GM12873 (cell line): Measurements from ENCODE around the gene SH3BGRL2.

Source experiments
- TF ChIP-seq, protein P1 (sequence below): IDR thresholded peaks from 2 replicates; pipeline ENCODE4 v1.5.1; 2012; ENCODE audit warnings: low read depth, mild to moderate bottlenecking, moderate library complexity, low read length, control low read depth; ENCODE audit not compliant: insufficient read depth; ENCODE audit errors: missing control alignments

SH3BGRL2 gene

GRCh38 chr6:79650950-79651349 is 19.8 kb downstream of the SH3BGRL2 start:
- TF ChIP-seq, protein P1, sequence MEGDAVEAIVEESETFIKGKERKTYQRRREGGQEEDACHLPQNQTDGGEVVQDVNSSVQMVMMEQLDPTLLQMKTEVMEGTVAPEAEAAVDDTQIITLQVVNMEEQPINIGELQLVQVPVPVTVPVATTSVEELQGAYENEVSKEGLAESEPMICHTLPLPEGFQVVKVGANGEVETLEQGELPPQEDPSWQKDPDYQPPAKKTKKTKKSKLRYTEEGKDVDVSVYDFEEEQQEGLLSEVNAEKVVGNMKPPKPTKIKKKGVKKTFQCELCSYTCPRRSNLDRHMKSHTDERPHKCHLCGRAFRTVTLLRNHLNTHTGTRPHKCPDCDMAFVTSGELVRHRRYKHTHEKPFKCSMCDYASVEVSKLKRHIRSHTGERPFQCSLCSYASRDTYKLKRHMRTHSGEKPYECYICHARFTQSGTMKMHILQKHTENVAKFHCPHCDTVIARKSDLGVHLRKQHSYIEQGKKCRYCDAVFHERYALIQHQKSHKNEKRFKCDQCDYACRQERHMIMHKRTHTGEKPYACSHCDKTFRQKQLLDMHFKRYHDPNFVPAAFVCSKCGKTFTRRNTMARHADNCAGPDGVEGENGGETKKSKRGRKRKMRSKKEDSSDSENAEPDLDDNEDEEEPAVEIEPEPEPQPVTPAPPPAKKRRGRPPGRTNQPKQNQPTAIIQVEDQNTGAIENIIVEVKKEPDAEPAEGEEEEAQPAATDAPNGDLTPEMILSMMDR: no peak

- TF ChIP-seq, protein P1: no peak
These were observed 25.0 kb downstream of the SH3BGRL2 start for GRCh38 chr6:79656134-79656533.

- TF ChIP-seq, protein P1: no peak
These were observed 26.1 kb downstream of the SH3BGRL2 start for GRCh38 chr6:79657238-79657637.

GRCh38 chr6:79665725-79666551 is 34.8 kb downstream of the SH3BGRL2 start:
- TF ChIP-seq, protein P1: no peak

- TF ChIP-seq, protein P1: no peak
These were observed 35.5 kb downstream of the SH3BGRL2 start for GRCh38 chr6:79666634-79667033.

GRCh38 chr6:79668381-79668780 is 37.3 kb downstream of the SH3BGRL2 start:
- TF ChIP-seq, protein P1: no peak

DNA sequence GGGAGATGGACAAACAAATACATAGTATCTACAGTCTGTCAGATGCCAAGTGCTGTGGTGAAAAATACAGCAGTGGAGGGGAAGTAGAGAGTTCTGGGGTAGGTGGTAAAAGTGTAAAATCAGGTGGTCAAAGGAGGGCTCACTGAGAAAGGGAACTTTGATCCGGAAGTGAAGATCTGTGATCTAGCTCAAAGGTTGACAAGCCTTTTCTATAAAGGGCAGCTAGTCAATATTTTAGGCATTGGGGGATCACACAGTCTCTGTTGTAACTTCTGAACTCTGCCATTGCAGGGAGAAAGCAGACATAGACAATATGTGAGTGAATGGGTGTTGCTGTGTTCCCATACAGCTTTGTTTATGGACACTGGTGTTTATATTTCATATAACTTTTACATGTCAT is 38.6 kb downstream of the SH3BGRL2 start:
- TF ChIP-seq, protein P1: no peak
